GM23338 (cell line): ENCODE measurements around the gene CNOT1. TPM values are rescaled to one million over a fixed set of nuclear protein-coding genes. Genes with fewer than 3 reads are reported as not detected.

Experiments
- ATAC-seq: fragments of 200-7000 bp; cut with Tn5 transposase; 3 replicates; pipeline ENCODE4 v1.9.1; 2020
- DNase-seq: peaks from one replicate; pipeline ENCODE4 v3.0.0-alpha.2; 2015; ENCODE audit warnings: low spot score
- H2AFZ ChIP-seq: fragments of 200-600 bp; sonication (generic); 2 replicates; pipeline ENCODE4 v1.8.0; 2016; ENCODE audit warnings: antibody characterized with exemption, mild to moderate bottlenecking, moderate library complexity
- H3F3A ChIP-seq: fragments of 200-600 bp; sonication (generic); replicated peaks from 2 replicates; pipeline ENCODE4 v1.8.0; 2017; ENCODE audit warnings: antibody characterized with exemption, mixed run types, low read depth
- H3K27ac ChIP-seq: fragments of 200-600 bp; sonication (generic); 2 replicates; pipeline ENCODE4 v1.6.1; 2016; ENCODE audit warnings: low read depth
- H3K27me3 ChIP-seq: fragments of 200-600 bp; sonication (generic); 2 replicates; pipeline ENCODE4 v1.8.0; 2016; ENCODE audit warnings: mild to moderate bottlenecking, mixed run types, moderate library complexity; ENCODE audit not compliant: insufficient read depth
- H3K36me3 ChIP-seq: fragments of 200-600 bp; sonication (generic); 2 replicates; pipeline ENCODE4 v1.8.0; 2016; ENCODE audit warnings: mild to moderate bottlenecking; ENCODE audit not compliant: insufficient read depth
- H3K4me1 ChIP-seq: fragments of 200-600 bp; sonication (generic); 2 replicates; pipeline ENCODE4 v1.8.0; 2016; ENCODE audit warnings: mild to moderate bottlenecking, moderate library complexity; ENCODE audit not compliant: insufficient read depth
- H3K4me2 ChIP-seq: fragments of 200-600 bp; sonication (generic); 2 replicates; pipeline ENCODE4 v1.7.1; 2017; ENCODE audit warnings: mixed run types
- H3K4me3 ChIP-seq: fragments of 200-600 bp; sonication (generic); 2 replicates; pipeline ENCODE4 v1.6.1; 2016; ENCODE audit warnings: mixed run types
- H3K79me2 ChIP-seq: fragments of 200-600 bp; sonication (generic); replicated peaks from 2 replicates; pipeline ENCODE4 v1.8.0; 2017; ENCODE audit warnings: mild to moderate bottlenecking; ENCODE audit not compliant: insufficient read depth
- H3K9me2 ChIP-seq: fragments of 200-600 bp; sonication (generic); 2 replicates; pipeline ENCODE4 v1.8.0; 2017; ENCODE audit not compliant: insufficient read depth
- H4K20me1 ChIP-seq: fragments of 200-600 bp; sonication (generic); replicated peaks from 2 replicates; pipeline ENCODE4 v1.8.0; 2017; ENCODE audit warnings: mild to moderate bottlenecking; ENCODE audit not compliant: insufficient read depth
- H3K27ac Mint-ChIP-seq: 2 replicates; pipeline ENCODE4 v1.8.0; 2020; ENCODE audit warnings: inconsistent platforms, mild to moderate bottlenecking, moderate library complexity, mixed read lengths
- H3K27me3 Mint-ChIP-seq: 3 replicates; pipeline ENCODE4 v1.8.0; 2022; ENCODE audit warnings: low read depth, mild to moderate bottlenecking, moderate library complexity, mixed read lengths, inconsistent platforms; ENCODE audit not compliant: insufficient read depth, poor library complexity
- H3K36me3 Mint-ChIP-seq: 3 replicates; pipeline ENCODE4 v1.8.0; 2021; ENCODE audit warnings: low read depth, mild to moderate bottlenecking, inconsistent platforms, moderate library complexity, mixed read lengths
- H3K4me1 Mint-ChIP-seq: 3 replicates; pipeline ENCODE4 v1.8.0; 2020; ENCODE audit warnings: mild to moderate bottlenecking, inconsistent platforms, mixed read lengths
- H3K4me3 Mint-ChIP-seq: 3 replicates; pipeline ENCODE4 v1.8.0; 2021; ENCODE audit warnings: moderate library complexity, mild to moderate bottlenecking, inconsistent platforms, mixed read lengths
- H3K9me3 Mint-ChIP-seq: 3 replicates; pipeline ENCODE4 v1.8.0; 2020; ENCODE audit warnings: moderate library complexity, mild to moderate bottlenecking, inconsistent platforms, mixed read lengths
- ETS1 ChIP-seq: IDR thresholded peaks from 2 replicates; pipeline ENCODE4 v1.6.1; 2016; ENCODE audit warnings: antibody characterized with exemption
- EZH2phosphoT487 ChIP-seq: fragments of 200-600 bp; sonication (generic); IDR thresholded peaks from one replicate; pipeline ENCODE4 v1.8.1; 2018; ENCODE audit warnings: antibody characterized with exemption; ENCODE audit not compliant: unreplicated experiment
- NANOG ChIP-seq: IDR thresholded peaks from 2 replicates; pipeline ENCODE4 v1.6.1; 2016; ENCODE audit warnings: antibody characterized with exemption, borderline replicate concordance
- ZNF114 ChIP-seq: fragments of 250-450 bp; sonication (Bioruptor Pico); IDR thresholded peaks from 2 replicates; pipeline ENCODE4 v1.5.0; 2020; ENCODE audit warnings: mild to moderate bottlenecking, moderate library complexity
- ZNF462 ChIP-seq: fragments of 250-450 bp; sonication (Bioruptor Pico); IDR thresholded peaks from 2 replicates; pipeline ENCODE4 v1.5.0; 2020; ENCODE audit warnings: mild to moderate bottlenecking, moderate library complexity
- polyA plus RNA-seq: library from polyadenylated mRNA; unstranded; fragments of >200 nt; fragmentation: Nextera tagmentation; extraction: Ambion mirVana; gene quantifications from 2 replicates; pipeline ENCODE4 v1.2.1, GENCODE V29; 2016
- total RNA-seq: library from RNA; depleted of rRNA; stranded (reverse); fragments of >200 nt; shearing (Covaris generic); gene quantifications from 2 replicates; pipeline ENCODE4 v1.2.3, GENCODE V29; 2014

The CNOT1 gene
- total and polyA plus RNA-seq, 2 experiments from 2014 or later: 59.2 to 298 TPM

GRCh38 chr16:58640949-58641348 lies 11.3 kb upstream of the CNOT1 start (continued):
- TF ChIP-seq ETS1 (no peak), NANOG (no peak), EZH2phosphoT487 (no peak), ZNF462 (CRISPR knock-in tag) (no peak)

GRCh38 chr16:58639836-58640235 lies 10.2 kb upstream of the CNOT1 start:
- Mint-ChIP-seq H3K9me3 (no peaks in the 10 kb centered on the region), H3K27ac (no peak overlapping the region), H3K36me3 (no peaks in the 10 kb centered on the region), H3K4me3 (no peak overlapping the region), H3K27me3 (peaks cover 8% of the 10 kb centered on the region), H3K4me1 (no peaks in the 10 kb centered on the region)
- Histone ChIP-seq H3K27me3 (no peaks in the 10 kb centered on the region), H3K36me3 (no peaks in the 10 kb centered on the region), H3F3A (no peaks in the 10 kb centered on the region), H3K4me2 (no peak overlapping the region), H2AFZ (no peak overlapping the region), H3K4me3 (no peak overlapping the region), H3K79me2 (no peaks in the 10 kb centered on the region), H3K27ac (no peak overlapping the region), H4K20me1 (no peaks in the 10 kb centered on the region), H3K9me2 (no peaks in the 10 kb centered on the region), H3K4me1 (no peaks in the 10 kb centered on the region)
- ATAC-seq (no peak), DNase-seq (no peak)
- no peak for TF ChIP-seq ZNF114
